Measurements from ENCODE around the gene ARL2. TPM values are rescaled to one million over a fixed set of nuclear protein-coding genes. Genes with fewer than 3 reads are reported as not detected.

The ARL2 gene
- total RNA-seq, 1 experiment from 2014 or later: 203 TPM

DNA sequence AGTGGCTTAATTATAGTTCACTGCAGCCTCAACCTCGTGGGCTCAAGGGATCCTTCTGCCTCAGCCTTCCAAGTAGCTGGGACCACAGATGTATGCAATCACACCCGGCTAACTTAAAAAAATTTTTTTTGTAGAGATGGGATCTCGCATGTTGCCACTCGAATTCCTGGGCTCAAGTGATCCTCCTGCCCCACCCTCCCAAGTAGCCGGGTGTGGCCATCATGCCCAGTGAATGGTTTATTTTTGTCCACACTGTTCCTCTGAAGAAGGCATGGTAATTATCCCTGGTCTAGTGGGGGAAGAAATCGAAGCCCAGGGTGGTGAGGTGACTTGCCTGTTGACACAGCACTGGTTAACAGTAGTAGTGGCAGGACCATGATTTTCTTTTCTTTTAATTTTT lies 28.9 kb downstream of the ARL2 start:
- Mint-ChIP-seq H3K27me3 (ENCODE audit: low read depth) (no peaks in the 10 kb centered on the region), H3K4me1 (peaks cover 4 to 14% of the 10 kb centered on the region in 2 experiments; a peak in 3 of 4 replicates), H3K36me3 (ENCODE audit: insufficient read depth in 1 of 3, low read depth in 3 of 3) (peaks cover 5 to 30% (median 25%) of the 10 kb centered on the region in 3 experiments; a peak in 6 of 7 replicates), H3K9me3 (no peaks in the 10 kb centered on the region), H3K27ac (peak overlapping the region in 2 of 3 experiments; percentile 59 to 61; a peak in 2 of 7 replicates), H3K4me3 (peak overlapping the region; percentile 91 to 96)
- H3K4ac ChIP-seq (ENCODE audit: low read depth, low read length): no peak overlapping the region
- H4K8ac ChIP-seq (replicated peaks; ENCODE audit: insufficient read length, low read depth, low read length): no peak overlapping the region
- H2BK120ac ChIP-seq (ENCODE audit: low read depth, low read length, poor library complexity, severe bottlenecking): no peak overlapping the region
- TF ChIP-seq, protein P1, sequence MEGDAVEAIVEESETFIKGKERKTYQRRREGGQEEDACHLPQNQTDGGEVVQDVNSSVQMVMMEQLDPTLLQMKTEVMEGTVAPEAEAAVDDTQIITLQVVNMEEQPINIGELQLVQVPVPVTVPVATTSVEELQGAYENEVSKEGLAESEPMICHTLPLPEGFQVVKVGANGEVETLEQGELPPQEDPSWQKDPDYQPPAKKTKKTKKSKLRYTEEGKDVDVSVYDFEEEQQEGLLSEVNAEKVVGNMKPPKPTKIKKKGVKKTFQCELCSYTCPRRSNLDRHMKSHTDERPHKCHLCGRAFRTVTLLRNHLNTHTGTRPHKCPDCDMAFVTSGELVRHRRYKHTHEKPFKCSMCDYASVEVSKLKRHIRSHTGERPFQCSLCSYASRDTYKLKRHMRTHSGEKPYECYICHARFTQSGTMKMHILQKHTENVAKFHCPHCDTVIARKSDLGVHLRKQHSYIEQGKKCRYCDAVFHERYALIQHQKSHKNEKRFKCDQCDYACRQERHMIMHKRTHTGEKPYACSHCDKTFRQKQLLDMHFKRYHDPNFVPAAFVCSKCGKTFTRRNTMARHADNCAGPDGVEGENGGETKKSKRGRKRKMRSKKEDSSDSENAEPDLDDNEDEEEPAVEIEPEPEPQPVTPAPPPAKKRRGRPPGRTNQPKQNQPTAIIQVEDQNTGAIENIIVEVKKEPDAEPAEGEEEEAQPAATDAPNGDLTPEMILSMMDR (conservative IDR thresholded peaks at IDR 0.05): no peak
- H2BK15ac ChIP-seq (ENCODE audit: low read depth, low read length): no peak overlapping the region
- H3K18ac ChIP-seq (ENCODE audit: insufficient read length, low read depth, low read length): no peak overlapping the region
- H3K27me3 ChIP-seq (ENCODE audit: insufficient read depth, low read length): no peaks in the 10 kb centered on the region
- H4K20me1 ChIP-seq (ENCODE audit: control insufficient read depth, insufficient read depth, insufficient read length): no peaks in the 10 kb centered on the region
- no peak overlapping the region for H4K5ac ChIP-seq (ENCODE audit: insufficient read length, low read depth, low read length)
- H3K23me2 ChIP-seq (ENCODE audit: insufficient read length, low read depth, low read length, poor library complexity, severe bottlenecking): peaks cover 4% of the 10 kb centered on the region
- no peak overlapping the region for H2BK20ac ChIP-seq (ENCODE audit: low read depth, low read length, poor library complexity, severe bottlenecking)
- H2AK5ac ChIP-seq (ENCODE audit: insufficient read length, low read length): no peak overlapping the region
- H3K79me2 ChIP-seq (ENCODE audit: insufficient read depth, low read length): peaks cover 2% of the 10 kb centered on the region; the same call in 1 of the 2 replicates
- no peaks in the 10 kb centered on the region for H3K79me1 ChIP-seq (ENCODE audit: insufficient read depth, low read depth, low read length, poor library complexity, severe bottlenecking)
- no peak overlapping the region for H3K27ac ChIP-seq (ENCODE audit: insufficient read length, low read depth, low read length)
- WGBS (ENCODE audit: extremely low coverage, insufficient read length, low lambda C conversion rate): no CpG with 5 or more reads among the region's 6 CpGs
- H2BK12ac ChIP-seq (ENCODE audit: insufficient read length, low read depth, low read length): no peak overlapping the region
- no peak overlapping the region for H3K4me2 ChIP-seq (ENCODE audit: insufficient read depth, insufficient read length, low read length)
- no peak overlapping the region for H3K9ac ChIP-seq (ENCODE audit: extremely low read depth, insufficient read length, low read length)
- H3T11ph ChIP-seq (ENCODE audit: low read length): no peak overlapping the region
- H2BK5ac ChIP-seq (ENCODE audit: insufficient read length, low read length): no peak overlapping the region
- no peaks in the 10 kb centered on the region for H3K9me3 ChIP-seq (ENCODE audit: control insufficient read depth, low read depth, low read length)
- no peak overlapping the region for H3K23ac ChIP-seq (ENCODE audit: insufficient read length, low read depth, low read length)
- no peak overlapping the region for H3K14ac ChIP-seq (ENCODE audit: insufficient read depth, low read length)
- no peak overlapping the region for H4K91ac ChIP-seq (ENCODE audit: insufficient read length, low read depth, low read length)
- H3K4me1 ChIP-seq (ENCODE audit: insufficient read depth, low read length): no peaks in the 10 kb centered on the region
- no peak overlapping the region for H2AFZ ChIP-seq (ENCODE audit: low read length)
- DNase-seq: no peak
- H3K56ac ChIP-seq (ENCODE audit: insufficient read length, low read depth, low read length): no peak overlapping the region
